Uterus (tissue), 2 donors: ENCODE data around the gene PPFIBP1.

Experiments used
- CTCF ChIP-seq, 4 experiments: fragments of 200-600 bp in 2 of 4; fragments of 450-650 bp in 2 of 4; sonication (generic) in 2 of 4; IDR thresholded peaks; one replicate each; pipeline ENCODE4 v1.5.1; 2016 to 2019; ENCODE audit warnings: antibody characterized with exemption in 4 of 4, mild to moderate bottlenecking in 2 of 4, moderate library complexity in 1 of 4
- POLR2A ChIP-seq, 2 donors: fragments of 450-650 bp; IDR thresholded peaks; one replicate each; pipeline ENCODE4 v1.6.1; 2016; ENCODE audit warnings: antibody characterized with exemption in 2 of 2, mild to moderate bottlenecking in 1 of 2, moderate library complexity in 1 of 2

- TF ChIP-seq CTCF (IDR thresholded peaks at IDR 0.05) (no peak), POLR2A (IDR thresholded peaks at IDR 0.05) (no peak)
Measured at GRCh38 chr12:27488479-27488878, 35.5 kb upstream of the PPFIBP1 start.
